NOMO-1 treated with dmso at 0.1 percent for 144 hours (cell line): ENCODE measurements around the gene THAP7.
"Not testable (repeated sequence)": the region's sequence is repeated elsewhere in the genome, so short reads cannot be mapped to it uniquely, and the experiment has no call there.

Experiments used
- DNase-seq: peaks from one replicate; lab custom pipeline; 2025; ENCODE audit not compliant: unreplicated experiment; lab: John Stamatoyannopoulos, UW

The THAP7 gene

GRCh38 chr22:20979940-20980453 is 21.9 kb downstream of the THAP7 start:
- DNase-seq: no peak

DNA sequence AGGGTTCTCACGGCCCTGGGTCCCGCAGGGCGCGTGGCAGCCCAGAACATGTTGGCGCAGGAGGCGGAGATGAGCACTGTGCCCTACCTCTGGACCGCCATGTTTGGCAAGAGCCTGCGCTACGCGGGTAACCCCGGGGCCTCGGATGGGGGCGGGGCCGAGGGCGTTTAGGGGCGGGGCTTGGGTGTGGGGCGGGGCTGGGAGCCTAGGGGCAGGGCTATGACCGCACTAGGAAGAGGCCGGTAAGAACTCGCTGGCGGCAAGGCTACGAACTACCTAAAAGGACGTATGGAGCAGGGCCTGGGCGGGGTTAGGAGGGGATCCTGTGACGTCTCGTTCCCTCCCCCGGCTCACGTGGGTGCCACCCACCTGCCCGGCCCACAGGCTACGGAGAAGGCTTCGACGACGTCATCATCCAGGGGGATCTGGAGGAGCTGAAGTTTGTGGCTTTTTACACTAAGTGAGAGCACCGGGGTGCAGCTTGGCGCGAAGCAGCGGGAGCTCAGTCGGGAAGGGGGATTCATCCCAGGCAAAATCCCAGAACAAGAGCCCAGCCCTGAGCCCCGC is 22.6 kb downstream of the THAP7 start:
- no peak for DNase-seq

DNA sequence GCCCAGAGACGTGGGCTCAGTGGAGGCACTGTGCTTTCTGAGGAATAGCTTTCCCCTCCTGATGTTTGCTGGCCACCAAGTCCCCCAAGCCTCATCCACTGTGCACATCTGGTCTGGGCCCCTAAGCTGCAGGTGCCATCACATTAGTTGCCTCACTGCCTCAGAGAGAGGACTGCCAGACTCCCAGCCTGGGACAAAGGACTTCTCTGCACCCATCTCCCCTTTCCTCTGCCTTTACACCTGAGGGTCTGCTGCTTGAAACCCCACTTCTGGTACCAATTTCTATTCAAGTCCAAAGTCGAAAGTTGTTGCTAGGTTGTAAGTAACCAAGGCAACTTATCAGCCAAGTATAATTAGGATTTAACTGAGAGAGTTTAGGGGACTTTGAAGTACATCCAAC is 23.5 kb downstream of the THAP7 start:
- no peak for DNase-seq

GRCh38 chr22:20977516-20978170 is 24.3 kb downstream of the THAP7 start:
- DNase-seq: no peak

- no peak for DNase-seq
These were observed 24.9 kb downstream of the THAP7 start for GRCh38 chr22:20977019-20977418.

GRCh38 chr22:20976291-20976877 is 25.5 kb downstream of the THAP7 start:
- DNase-seq: no peak

- no peak for DNase-seq
These were observed 26.2 kb downstream of the THAP7 start for GRCh38 chr22:20975541-20976290.

DNA sequence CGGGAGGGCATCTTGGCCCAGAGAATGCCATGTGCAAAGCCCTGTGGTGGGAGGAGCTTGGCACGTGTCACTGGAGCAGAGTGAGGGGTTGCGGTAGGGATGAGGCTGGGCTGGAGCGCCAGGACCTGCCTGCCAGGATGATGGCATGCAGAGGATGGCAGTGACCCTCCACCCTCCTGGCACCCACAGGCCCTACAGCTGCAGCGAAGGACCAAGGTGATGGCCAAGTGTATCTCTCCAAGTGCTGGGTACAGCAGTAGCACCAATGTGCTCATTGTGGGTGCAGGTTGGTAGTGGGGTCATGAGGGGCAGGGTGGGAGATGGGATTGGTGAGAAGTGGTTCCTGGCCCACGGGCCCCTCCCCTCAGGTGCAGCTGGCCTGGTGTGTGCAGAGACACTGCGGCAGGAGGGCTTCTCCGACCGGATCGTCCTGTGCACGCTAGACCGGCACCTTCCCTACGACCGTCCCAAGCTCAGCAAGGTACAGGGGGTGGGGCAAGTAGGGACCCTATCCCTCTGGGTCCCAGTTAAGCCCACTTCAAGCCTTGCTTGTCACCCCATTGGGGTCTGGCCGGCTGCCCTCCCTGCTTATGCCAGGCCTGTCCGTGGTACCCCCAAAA is 27.5 kb downstream of the THAP7 start:
- no peak for DNase-seq

- DNase-seq: no peak
These were observed 28.2 kb downstream of the THAP7 start for GRCh38 chr22:20973634-20974286.

DNA sequence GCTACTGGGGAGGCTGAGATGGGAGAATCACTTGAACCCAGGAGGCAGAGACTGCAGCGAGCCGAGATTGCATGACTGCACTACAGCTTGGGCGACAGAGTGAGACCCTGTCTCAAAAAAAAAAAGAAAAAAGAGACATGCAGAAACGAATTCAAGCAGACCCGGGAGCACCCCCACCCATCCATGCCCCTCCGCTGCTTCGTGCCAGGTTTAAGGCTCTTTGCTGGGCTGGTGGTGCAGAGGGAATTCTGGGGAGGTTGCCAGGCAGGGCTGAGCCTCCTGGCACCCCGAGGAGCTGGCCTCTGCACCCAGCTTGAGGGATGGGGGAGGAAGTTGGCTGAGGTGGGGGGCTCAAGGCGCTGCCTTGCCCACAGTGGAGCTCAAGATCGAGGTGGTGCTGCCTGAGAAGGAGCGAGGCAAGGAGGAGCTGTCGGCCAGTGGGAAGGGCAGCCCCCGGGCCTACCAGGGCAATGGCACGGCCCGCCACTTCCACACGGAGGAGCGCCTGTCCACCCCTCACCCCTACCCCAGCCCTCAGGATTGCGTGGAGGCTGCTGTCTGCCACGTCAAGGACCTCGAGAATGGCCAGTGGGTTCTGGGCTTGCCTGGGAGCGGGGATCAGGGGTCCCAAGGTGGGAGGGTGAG is 28.9 kb downstream of the THAP7 start:
- no peak for DNase-seq

DNA sequence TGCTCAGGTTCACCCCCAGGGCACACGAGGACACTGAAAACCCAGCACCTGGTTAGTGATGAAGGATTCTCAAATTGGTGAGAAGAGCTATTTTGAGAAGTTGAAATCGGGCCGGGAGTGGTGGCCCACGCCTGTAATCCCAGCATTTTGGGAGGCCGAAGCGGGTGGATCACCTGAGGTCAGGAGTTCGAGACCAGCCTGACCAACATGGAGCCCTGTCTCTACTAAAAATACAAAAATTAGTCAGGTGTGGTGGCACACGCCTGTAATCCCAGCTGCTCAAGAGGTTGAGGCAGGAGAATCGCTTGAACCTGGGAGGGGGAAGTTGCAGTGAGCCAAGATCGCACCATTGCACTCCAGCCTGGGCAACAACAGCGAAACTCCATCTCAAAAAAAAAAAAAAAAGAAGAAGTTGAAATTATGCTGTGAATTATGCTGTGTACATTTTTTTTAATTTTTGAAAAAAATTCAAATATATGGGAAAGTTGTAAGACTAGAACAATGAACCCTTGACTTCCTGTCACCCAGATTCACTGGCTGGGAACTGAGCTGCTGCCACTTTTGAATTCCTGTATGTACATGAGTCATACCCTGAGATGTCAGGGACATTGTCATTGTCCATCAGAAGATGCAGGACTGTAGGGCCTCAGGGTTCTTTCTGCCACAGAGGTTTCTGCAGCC is 29.8 kb downstream of the THAP7 start:
- not testable (repeated sequence) for DNase-seq

GRCh38 chr22:20970939-20971657 is 30.8 kb downstream of the THAP7 start:
- no peak for DNase-seq

DNA sequence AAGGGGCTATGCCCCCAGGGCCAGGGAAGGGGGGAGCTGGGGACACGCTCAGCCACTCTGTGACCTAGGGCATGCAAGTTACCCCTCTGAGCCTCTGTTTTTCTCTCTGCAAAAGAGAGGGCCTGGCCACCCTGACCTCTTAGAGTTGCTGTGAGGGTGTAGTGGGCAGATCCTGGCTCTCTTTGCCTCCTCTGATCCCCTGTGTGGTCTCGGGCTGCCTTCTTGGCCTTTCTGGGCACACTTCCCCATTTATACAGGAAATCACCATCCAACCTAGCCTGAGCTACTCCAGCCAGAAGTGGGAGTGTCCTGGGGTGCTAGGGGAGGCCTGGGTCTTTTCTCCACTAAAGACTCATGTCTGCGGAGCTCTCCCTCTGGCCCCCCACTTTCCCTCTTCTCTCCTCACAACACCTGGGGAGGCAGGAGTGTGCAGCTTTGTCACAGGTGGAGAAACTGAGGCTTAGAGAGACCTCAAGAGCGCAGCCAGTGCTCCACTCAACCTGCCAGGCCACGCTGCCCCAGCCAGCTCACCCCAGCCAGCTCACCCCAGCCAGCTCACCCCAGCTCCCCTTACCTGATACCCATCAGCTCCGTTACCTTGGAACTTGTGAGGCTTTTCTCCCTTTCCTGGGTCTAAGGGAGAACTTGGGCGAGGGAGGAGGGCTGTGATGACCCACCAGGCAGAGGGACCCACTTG is 33.5 kb downstream of the THAP7 start:
- DNase-seq: peak; percentile 40

DNA sequence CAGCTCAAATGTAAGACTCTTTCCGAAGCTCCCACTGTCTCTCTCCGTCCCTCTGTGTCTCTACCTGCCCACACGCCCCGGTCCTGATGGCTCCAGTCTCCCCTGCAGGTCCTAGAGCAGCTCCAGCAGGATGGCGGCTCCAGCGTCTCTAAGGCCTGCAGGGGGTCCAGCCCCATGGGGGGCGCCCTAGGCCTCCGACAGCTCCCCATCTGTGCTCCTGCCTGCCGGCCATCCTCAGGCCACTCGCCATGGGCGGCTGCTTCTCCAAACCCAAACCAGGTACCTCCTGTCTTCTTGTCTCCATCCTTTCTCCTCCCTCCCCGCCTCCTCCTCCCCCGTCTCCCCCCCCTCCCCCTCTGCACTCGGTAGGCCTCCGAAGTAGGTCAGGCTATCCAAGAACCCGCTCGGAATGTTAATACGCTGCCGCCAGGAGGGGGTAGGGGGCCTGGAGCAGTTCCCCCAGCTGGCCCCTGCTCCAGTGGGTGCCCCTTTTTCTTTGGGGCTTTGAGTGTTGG is 34.2 kb downstream of the THAP7 start:
- DNase-seq: no peak

DNA sequence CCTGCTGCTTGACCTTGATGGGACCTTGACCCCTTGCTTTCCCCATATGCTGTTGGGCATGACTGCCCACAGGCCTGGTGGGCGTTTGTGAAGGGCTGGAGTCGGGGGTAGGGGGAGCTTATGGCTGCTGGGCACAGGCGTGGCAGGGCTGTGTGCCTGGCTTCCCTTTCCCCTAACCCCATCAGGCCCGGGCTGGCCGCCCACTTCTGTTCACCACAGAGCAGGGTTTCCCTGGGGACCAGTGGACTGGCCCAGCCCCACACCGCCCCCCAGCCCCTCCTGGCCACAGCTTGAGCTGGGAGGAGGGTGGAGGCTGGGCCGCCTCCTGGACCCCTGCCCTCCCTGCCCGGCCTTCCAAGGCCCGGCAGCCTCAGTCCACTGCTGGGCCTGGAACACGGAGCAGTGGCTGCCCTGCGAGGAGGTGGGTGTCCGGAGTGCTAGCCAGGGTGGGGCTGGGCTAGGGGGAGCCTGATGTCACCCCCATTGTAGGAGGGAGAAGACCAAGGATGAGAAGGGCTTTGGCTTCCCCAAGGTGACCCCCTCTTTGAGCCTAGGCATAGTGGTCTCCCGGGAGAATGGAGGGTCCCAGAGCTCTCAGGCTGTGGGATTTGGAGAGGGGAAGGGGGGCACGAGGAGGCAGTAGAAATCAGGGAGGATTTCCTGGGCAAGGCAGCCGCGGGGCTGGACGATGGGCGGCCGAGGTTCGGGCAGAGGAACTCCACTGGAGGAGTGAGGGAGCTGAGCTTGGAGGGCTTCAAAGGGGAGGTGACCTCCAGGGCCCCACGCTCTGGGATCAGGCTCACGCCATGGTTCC is 34.8 kb downstream of the THAP7 start, which contains the start of gene AIFM3:
Gene AIFM3 (plus strand): TSS at position 373 of the 814 bp plus-strand sequence. CDS start 690 bp downstream, outside the sequence.
- DNase-seq: no peak

- no peak for DNase-seq
These were observed 35.7 kb downstream of the THAP7 start for GRCh38 chr22:20965888-20966855.
